ENCODE results near the gene UMODL1.
A peak's percentile ranks its signal among the peaks of the same experiment; 100 is the strongest.
"Not testable (repeated sequence)": the region's sequence is repeated elsewhere in the genome, so short reads cannot be mapped to it uniquely, and the experiment has no call there.

UMODL1 gene

GRCh38 chr21:42111811-42112210 lies 40.7 kb downstream of the UMODL1 start:
- no peak for DNase-seq (ENCODE audit: low read depth in 1 of 2, low spot score in 1 of 2)

GRCh38 chr21:42112238-42112637 lies 41.1 kb downstream of the UMODL1 start:
- no peak for DNase-seq (ENCODE audit: low read depth in 1 of 2, low spot score in 1 of 2)

GRCh38 chr21:42112857-42113256 lies 41.7 kb downstream of the UMODL1 start:
- DNase-seq (ENCODE audit: low read depth in 1 of 2, low spot score in 1 of 2) = no peak

- DNase-seq (ENCODE audit: low read depth in 1 of 2, low spot score in 1 of 2) = no peak
These were observed 42.9 kb downstream of the UMODL1 start for GRCh38 chr21:42113926-42114409.

GRCh38 chr21:42114646-42115045 lies 43.5 kb downstream of the UMODL1 start:
- DNase-seq (ENCODE audit: low read depth in 1 of 2, low spot score in 1 of 2) = no peak

- no peak for DNase-seq (ENCODE audit: low read depth in 1 of 2, low spot score in 1 of 2)
These were observed 44.1 kb downstream of the UMODL1 start for GRCh38 chr21:42115136-42115683.

GRCh38 chr21:42116551-42116950 lies 45.4 kb downstream of the UMODL1 start:
- not testable (repeated sequence) for DNase-seq (ENCODE audit: low read depth in 1 of 2, low spot score in 1 of 2)

- DNase-seq (ENCODE audit: low read depth in 1 of 2, low spot score in 1 of 2) = peak; percentile 60 to 62
These were observed 46.3 kb downstream of the UMODL1 start for GRCh38 chr21:42117229-42117966.

GRCh38 chr21:42117967-42118780 lies 47.1 kb downstream of the UMODL1 start:
- DNase-seq (ENCODE audit: low read depth in 1 of 2, low spot score in 1 of 2) = no peak

- no peak for DNase-seq (ENCODE audit: low read depth in 1 of 2, low spot score in 1 of 2)
These were observed 47.8 kb downstream of the UMODL1 start for GRCh38 chr21:42118901-42119300.

- no peak for DNase-seq (ENCODE audit: low read depth in 1 of 2, low spot score in 1 of 2)
These were observed 49.2 kb downstream of the UMODL1 start for GRCh38 chr21:42120101-42120902.

GRCh38 chr21:42120903-42121535 lies 49.9 kb downstream of the UMODL1 start:
- no peak for DNase-seq (ENCODE audit: low read depth in 1 of 2, low spot score in 1 of 2)

GRCh38 chr21:42121794-42122193 lies 50.7 kb downstream of the UMODL1 start:
- DNase-seq (ENCODE audit: low read depth in 1 of 2, low spot score in 1 of 2) = no peak

- no peak for DNase-seq (ENCODE audit: low read depth in 1 of 2, low spot score in 1 of 2)
These were observed 51.3 kb downstream of the UMODL1 start for GRCh38 chr21:42122398-42122797.

GRCh38 chr21:42122808-42123207 lies 51.7 kb downstream of the UMODL1 start:
- DNase-seq (ENCODE audit: low read depth in 1 of 2, low spot score in 1 of 2) = no peak

- DNase-seq (ENCODE audit: low read depth in 1 of 2, low spot score in 1 of 2) = no peak
These were observed 52.2 kb downstream of the UMODL1 start for GRCh38 chr21:42123219-42123908.

- no peak for DNase-seq (ENCODE audit: low read depth in 1 of 2, low spot score in 1 of 2)
These were observed 53.0 kb downstream of the UMODL1 start for GRCh38 chr21:42124081-42124480.

- DNase-seq (ENCODE audit: low read depth in 1 of 2, low spot score in 1 of 2) = no peak
These were observed 53.9 kb downstream of the UMODL1 start for GRCh38 chr21:42124826-42125570.

Measured in activated T-helper 1 cell treated with anti-CD3 and anti-CD28 coated beads, Interleukin-2, amount 50 U/mL, for 16 hours (primary cell).